ENCODE data around the gene GPR107.

- TF ChIP-seq CTCF (IDR thresholded peaks at IDR 0.05) (no peak), POLR2A (IDR thresholded peaks at IDR 0.05) (no peak)
These were observed 129.5 kb downstream of the GPR107 start for GRCh38 chr9:130183133-130183762.

All from right lobe of liver (tissue), 4 donors.